ENCODE results near the gene PHLPP1. TPM values are rescaled to one million over a fixed set of nuclear protein-coding genes. Genes with fewer than 3 reads are reported as not detected.
A peak's percentile ranks its signal among the peaks of the same experiment; 100 is the strongest.

The PHLPP1 gene
- total and polyA plus RNA-seq, 2 of the 13 experiments (the other 11 are each of a cell fraction or from before 2014, with no cell fraction given): 9.8 to 18.5 TPM

DNA sequence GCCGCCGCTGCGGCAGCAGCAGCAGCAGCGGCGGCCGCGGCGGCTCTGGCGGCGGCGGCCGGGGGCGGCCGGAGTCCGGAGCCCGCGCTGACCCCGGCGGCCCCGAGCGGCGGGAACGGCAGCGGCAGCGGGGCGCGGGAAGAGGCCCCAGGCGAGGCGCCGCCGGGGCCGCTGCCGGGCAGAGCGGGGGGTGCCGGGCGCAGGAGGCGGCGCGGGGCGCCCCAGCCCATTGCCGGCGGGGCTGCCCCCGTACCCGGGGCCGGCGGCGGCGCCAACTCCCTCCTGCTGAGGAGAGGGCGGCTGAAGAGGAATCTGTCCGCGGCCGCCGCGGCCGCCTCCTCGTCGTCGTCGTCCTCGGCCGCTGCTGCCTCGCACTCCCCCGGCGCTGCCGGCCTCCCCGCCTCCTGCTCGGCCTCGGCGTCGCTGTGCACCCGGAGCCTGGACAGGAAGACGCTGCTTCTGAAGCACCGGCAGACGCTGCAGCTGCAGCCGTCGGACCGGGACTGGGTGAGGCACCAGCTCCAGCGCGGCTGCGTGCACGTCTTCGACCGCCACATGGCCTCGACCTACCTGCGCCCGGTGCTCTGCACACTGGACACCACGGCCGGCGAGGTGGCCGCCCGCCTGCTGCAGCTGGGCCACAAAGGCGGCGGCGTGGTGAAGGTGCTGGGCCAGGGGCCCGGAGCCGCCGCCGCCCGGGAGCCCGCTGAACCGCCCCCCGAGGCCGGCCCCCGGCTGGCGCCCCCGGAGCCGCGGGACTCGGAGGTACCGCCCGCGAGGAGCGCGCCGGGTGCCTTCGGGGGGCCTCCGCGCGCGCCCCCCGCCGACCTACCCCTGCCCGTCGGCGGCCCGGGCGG is 646 bp downstream of the PHLPP1 start (continued):
- TF ChIP-seq, protein P1, sequence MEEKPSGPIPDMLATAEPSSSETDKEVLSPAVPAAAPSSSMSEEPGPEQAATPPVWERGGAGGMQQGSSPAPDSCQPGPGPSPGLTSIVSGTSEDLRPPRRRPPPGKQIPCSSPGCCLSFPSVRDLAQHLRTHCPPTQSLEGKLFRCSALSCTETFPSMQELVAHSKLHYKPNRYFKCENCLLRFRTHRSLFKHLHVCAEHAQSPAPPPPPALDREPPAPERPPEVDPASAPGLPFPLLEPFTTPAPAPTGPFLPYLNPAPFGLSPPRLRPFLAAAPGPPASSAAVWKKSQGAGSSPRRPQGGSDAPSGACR (CRISPR knock-in tag; IDR thresholded peaks at IDR 0.05): 0 out of 2 replicates have a peak, but pooled peaks have one; percentile 48
- TF ChIP-seq ZNF234 (CRISPR knock-in tag; conservative IDR thresholded peaks at IDR 0.05): no peak
- TF ChIP-seq, protein P2, sequence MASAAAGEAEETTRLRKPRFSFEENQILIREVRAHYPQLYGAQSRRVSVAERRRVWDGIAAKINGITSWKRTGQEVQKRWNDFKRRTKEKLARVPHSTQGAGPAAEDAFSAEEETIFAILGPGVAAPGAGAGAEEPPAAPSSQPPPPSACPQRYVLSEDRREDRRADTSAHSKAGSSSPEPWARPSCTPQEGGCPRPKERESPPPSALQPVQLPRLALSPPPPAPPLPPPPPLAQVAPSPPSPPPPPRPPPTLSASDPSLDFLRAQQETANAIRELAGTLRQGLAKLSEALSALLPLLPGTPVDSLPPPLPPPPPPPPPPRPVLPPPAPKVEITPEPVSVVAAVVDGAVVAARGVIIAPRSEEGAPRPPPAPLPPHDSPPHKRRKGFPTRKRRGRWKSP (CRISPR knock-in tag; IDR thresholded peaks at IDR 0.05): no peak
- no peak for TF ChIP-seq TBP (CRISPR knock-in tag; IDR thresholded peaks at IDR 0.05)
- TF ChIP-seq, protein P3, sequence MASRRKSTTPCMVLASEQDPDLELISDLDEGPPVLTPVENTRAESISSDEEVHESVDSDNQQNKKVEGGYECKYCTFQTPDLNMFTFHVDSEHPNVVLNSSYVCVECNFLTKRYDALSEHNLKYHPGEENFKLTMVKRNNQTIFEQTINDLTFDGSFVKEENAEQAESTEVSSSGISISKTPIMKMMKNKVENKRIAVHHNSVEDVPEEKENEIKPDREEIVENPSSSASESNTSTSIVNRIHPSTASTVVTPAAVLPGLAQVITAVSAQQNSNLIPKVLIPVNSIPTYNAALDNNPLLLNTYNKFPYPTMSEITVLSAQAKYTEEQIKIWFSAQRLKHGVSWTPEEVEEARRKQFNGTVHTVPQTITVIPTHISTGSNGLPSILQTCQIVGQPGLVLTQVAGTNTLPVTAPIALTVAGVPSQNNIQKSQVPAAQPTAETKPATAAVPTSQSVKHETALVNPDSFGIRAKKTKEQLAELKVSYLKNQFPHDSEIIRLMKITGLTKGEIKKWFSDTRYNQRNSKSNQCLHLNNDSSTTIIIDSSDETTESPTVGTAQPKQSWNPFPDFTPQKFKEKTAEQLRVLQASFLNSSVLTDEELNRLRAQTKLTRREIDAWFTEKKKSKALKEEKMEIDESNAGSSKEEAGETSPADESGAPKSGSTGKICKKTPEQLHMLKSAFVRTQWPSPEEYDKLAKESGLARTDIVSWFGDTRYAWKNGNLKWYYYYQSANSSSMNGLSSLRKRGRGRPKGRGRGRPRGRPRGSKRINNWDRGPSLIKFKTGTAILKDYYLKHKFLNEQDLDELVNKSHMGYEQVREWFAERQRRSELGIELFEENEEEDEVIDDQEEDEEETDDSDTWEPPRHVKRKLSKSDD (CRISPR knock-in tag; IDR thresholded peaks at IDR 0.05; ENCODE audit: low read depth): 0 out of 2 replicates have a peak, but pooled peaks have one; percentile 44
- TF ChIP-seq ZNF260 (CRISPR knock-in tag; IDR thresholded peaks at IDR 0.05; ENCODE audit: borderline replicate concordance, low read depth): no peak
- 0 out of 2 replicates have a peak, but pooled peaks have one; percentile 24 for TF ChIP-seq TGIF2 (CRISPR knock-in tag; IDR thresholded peaks at IDR 0.05)
- TF ChIP-seq, protein P4, sequence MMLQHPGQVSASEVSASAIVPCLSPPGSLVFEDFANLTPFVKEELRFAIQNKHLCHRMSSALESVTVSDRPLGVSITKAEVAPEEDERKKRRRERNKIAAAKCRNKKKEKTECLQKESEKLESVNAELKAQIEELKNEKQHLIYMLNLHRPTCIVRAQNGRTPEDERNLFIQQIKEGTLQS (CRISPR knock-in tag; IDR thresholded peaks at IDR 0.05): no peak
- 0 out of 2 replicates have a peak, but pooled peaks have one; percentile 65 for TF ChIP-seq CHCHD3 (CRISPR knock-in tag; IDR thresholded peaks at IDR 0.05)
- no peak for TF ChIP-seq POLR2AphosphoS5 (IDR thresholded peaks at IDR 0.05; ENCODE audit: low read depth, low read length)
- TF ChIP-seq KDM6A (CRISPR knock-in tag; IDR thresholded peaks at IDR 0.05; ENCODE audit: low read depth): no peak
- TF ChIP-seq CENPT (CRISPR knock-in tag; IDR thresholded peaks at IDR 0.05; ENCODE audit: low read depth): peak; percentile 87; the same call in 1 of the 2 replicates
- no peak for TF ChIP-seq HNRNPK (IDR thresholded peaks at IDR 0.05; ENCODE audit: low read depth, low read length, poor library complexity, severe bottlenecking)
- TF ChIP-seq ZBTB42 (CRISPR knock-in tag; IDR thresholded peaks at IDR 0.05): no peak
- TF ChIP-seq, protein P5, sequence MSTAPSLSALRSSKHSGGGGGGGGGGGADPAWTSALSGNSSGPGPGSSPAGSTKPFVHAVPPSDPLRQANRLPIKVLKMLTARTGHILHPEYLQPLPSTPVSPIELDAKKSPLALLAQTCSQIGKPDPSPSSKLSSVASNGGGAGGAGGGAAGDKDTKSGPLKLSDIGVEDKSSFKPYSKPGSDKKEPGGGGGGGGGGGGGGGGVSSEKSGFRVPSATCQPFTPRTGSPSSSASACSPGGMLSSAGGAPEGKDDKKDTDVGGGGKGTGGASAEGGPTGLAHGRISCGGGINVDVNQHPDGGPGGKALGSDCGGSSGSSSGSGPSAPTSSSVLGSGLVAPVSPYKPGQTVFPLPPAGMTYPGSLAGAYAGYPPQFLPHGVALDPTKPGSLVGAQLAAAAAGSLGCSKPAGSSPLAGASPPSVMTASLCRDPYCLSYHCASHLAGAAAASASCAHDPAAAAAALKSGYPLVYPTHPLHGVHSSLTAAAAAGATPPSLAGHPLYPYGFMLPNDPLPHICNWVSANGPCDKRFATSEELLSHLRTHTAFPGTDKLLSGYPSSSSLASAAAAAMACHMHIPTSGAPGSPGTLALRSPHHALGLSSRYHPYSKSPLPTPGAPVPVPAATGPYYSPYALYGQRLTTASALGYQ (CRISPR knock-in tag; IDR thresholded peaks at IDR 0.05): no peak
